Gastroesophageal sphincter (tissue), 4 donors: ENCODE measurements around the gene KCNA3. TPM values are rescaled to one million over a fixed set of nuclear protein-coding genes. Genes with fewer than 3 reads are reported as not detected.

Experiments used
- ATAC-seq: fragments of 150-250 bp; one replicate; pipeline ENCODE4 v1.9.1; 2016; ENCODE audit warnings: mild to moderate bottlenecking, moderate library complexity
- H3K27ac ChIP-seq, 4 donors: fragments of 200-600 bp; sonication (generic) in 3 of 4; 1 replicate in 3 of 4; 2 replicates in 1 of 4; pipeline ENCODE4 v1.5.1; 2016 to 2019
- H3K27me3 ChIP-seq: fragments of 200-600 bp; sonication (generic); one replicate; pipeline ENCODE4 v1.5.1; 2019
- H3K36me3 ChIP-seq, 2 donors: fragments of 200-600 bp; sonication (generic); one replicate each; pipeline ENCODE4 v1.5.1; 2019; ENCODE audit warnings: control low read depth in 1 of 2
- H3K4me1 ChIP-seq, 3 donors: fragments of 200-600 bp; sonication (generic); 1 replicate in 2 of 3; 2 replicates in 1 of 3; pipeline ENCODE4 v1.5.1; 2016 to 2019; ENCODE audit warnings: control low read depth in 2 of 3
- H3K4me3 ChIP-seq, 2 donors: fragments of 200-600 bp; sonication (generic); one replicate each; pipeline ENCODE4 v1.5.1; 2019; ENCODE audit warnings: mild to moderate bottlenecking in 1 of 2, moderate library complexity in 1 of 2
- H3K9me3 ChIP-seq, 3 donors: fragments of 200-600 bp; sonication (generic); one replicate each; pipeline ENCODE4 v1.5.1; 2017 to 2019; ENCODE audit warnings: control low read depth in 2 of 3
- EP300 ChIP-seq: sonication (generic); formaldehyde crosslinking; IDR thresholded peaks from one replicate; pipeline ENCODE4 v1.6.1; 2017; ENCODE audit warnings: antibody characterized with exemption, mild to moderate bottlenecking
- POLR2A ChIP-seq, 2 donors: fragments of 450-650 bp; IDR thresholded peaks; one replicate each; pipeline ENCODE4 v1.6.1; 2017; ENCODE audit warnings: antibody characterized with exemption in 2 of 2, mild to moderate bottlenecking in 2 of 2, moderate library complexity in 1 of 2
- POLR2AphosphoS5 ChIP-seq: sonication (generic); formaldehyde crosslinking; IDR thresholded peaks from one replicate; pipeline ENCODE4 v1.6.1; 2017; ENCODE audit warnings: antibody characterized with exemption
- WGBS, 2 donors: methylation state at CpG; one replicate each; pipeline ENCODE4 v1.1.5; 2018; ENCODE audit warnings: low coverage in 1 of 2; 5-methylcytosine and 5-hydroxymethylcytosine counted together
- total RNA-seq, 4 donors: library from RNA; depleted of rRNA; stranded (reverse); fragments of >200 nt; gene quantifications; one replicate each; pipeline ENCODE4 v1.1.0, GENCODE V29; 2016
- TF ChIP-seq, protein P1 (sequence below), 4 experiments: fragments of 200-600 bp in 2 of 4; fragments of 450-650 bp in 2 of 4; sonication (generic) in 1 of 4; IDR thresholded peaks; one replicate each; pipeline ENCODE4 v1.5.1; 2017 to 2019; ENCODE audit warnings: antibody characterized with exemption in 4 of 4, mild to moderate bottlenecking in 2 of 4, moderate library complexity in 2 of 4

The KCNA3 gene
- total RNA-seq, 4 donors from 2014 or later = 0.31 to 1.9 (median 0.49) TPM

DNA sequence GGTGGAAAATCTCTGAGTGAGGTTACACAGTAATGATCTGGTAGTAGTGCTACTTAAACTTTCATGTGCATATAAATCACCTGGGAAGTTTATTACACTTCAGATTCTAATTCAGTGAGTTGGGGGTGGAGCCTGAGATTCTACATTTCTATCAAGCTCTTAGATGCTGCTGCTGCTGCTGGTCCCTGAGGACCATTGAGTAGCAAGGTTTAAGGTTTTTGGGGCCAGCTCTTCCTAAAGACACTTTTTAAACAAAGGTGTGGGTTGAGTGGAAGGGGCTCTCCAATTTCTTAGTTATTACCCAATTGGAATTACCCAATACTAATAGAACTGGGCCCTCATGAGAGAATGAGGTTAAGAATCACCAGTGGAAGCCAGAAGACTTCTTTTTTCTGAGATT is 29.5 kb downstream of the KCNA3 start:
- no peak overlapping the region for H3K4me3 ChIP-seq
- no peaks in the 10 kb centered on the region for H3K36me3 ChIP-seq
- no peaks in the 10 kb centered on the region for H3K9me3 ChIP-seq
- H3K4me1 ChIP-seq = peaks cover 0 to 24% (median 7%) of the 10 kb centered on the region in 3 donors
- TF ChIP-seq, protein P1, sequence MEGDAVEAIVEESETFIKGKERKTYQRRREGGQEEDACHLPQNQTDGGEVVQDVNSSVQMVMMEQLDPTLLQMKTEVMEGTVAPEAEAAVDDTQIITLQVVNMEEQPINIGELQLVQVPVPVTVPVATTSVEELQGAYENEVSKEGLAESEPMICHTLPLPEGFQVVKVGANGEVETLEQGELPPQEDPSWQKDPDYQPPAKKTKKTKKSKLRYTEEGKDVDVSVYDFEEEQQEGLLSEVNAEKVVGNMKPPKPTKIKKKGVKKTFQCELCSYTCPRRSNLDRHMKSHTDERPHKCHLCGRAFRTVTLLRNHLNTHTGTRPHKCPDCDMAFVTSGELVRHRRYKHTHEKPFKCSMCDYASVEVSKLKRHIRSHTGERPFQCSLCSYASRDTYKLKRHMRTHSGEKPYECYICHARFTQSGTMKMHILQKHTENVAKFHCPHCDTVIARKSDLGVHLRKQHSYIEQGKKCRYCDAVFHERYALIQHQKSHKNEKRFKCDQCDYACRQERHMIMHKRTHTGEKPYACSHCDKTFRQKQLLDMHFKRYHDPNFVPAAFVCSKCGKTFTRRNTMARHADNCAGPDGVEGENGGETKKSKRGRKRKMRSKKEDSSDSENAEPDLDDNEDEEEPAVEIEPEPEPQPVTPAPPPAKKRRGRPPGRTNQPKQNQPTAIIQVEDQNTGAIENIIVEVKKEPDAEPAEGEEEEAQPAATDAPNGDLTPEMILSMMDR (IDR thresholded peaks at IDR 0.05) = no peak
- no peak for TF ChIP-seq POLR2AphosphoS5
- TF ChIP-seq POLR2A (IDR thresholded peaks at IDR 0.05) = no peak
- no peak for TF ChIP-seq EP300
- no peak overlapping the region for H3K27ac ChIP-seq
- peak; percentile 14 for ATAC-seq
- peaks cover 9% of the 10 kb centered on the region for H3K27me3 ChIP-seq

DNA sequence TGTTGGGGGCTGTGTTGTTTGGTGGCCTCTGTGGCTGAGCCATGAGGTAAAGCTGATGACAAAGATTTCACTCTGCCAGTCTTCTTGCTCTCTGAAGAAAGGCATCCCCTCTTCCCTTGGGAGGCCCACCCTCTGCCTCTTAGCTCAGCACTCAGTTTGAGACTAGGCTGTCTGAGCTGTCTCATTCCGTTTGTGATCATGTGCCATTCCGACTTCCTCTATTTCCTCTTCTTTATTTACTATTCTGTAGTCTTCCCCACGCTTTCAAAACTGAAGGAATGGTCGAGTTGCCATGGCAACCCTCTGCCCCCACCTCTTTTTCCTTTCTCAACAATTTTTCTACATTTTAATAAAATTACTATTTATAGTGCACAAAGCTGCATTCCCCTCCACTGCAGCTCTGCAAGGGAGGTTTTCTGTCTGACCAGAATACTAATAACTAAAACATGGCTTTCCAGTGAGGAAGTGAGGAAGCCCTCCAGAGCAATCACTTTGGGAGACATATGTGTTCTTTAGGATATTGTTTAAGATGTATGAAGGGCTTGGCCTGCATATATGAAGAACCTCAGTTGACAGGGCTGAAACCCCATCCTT is 30.8 kb downstream of the KCNA3 start:
- no peak for ATAC-seq
- Histone ChIP-seq H3K27me3 (peaks cover 9% of the 10 kb centered on the region), H3K4me1 (peaks cover 0 to 24% (median 7%) of the 10 kb centered on the region in 3 donors), H3K27ac (no peak overlapping the region), H3K9me3 (no peaks in the 10 kb centered on the region), H3K36me3 (no peaks in the 10 kb centered on the region), H3K4me3 (no peak overlapping the region)
- 27 to 37% methylated on average over 4 of the region's 4 CpGs for WGBS, 2 donors
- TF ChIP-seq, protein P1 (IDR thresholded peaks at IDR 0.05) = no peak
- TF ChIP-seq EP300 (no peak), POLR2AphosphoS5 (no peak), POLR2A (IDR thresholded peaks at IDR 0.05) (no peak)

DNA sequence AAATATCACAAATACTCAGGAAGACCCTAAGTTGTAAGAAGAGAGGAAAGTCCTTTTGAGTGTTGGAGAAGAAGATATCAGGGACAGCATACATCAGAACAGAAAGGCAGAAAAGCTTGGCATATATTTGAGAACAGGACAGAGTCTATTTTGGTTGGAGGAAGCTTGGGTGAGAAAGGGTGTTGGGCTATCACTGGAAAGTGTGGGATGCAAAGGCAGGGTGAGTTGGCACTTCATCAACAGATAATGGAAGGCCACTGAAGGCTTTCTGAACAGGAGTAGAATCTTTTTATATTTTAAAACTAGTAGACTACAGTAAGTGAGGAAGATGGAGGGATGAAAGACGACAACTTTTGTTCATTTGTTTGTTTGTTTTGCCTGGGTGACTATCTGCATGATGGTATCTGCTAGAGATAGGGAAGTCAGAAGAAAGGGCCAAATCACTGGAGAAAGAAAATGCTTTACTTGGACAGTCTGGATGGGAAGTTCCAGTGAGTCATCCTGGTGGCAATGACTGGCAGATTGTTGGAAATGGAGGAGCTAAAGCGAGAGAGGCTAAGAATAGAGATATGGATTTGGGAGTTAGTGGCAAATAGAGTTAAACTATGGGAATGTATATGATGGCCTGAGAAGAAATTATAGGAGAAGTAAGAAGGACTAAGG is 34.9 kb downstream of the KCNA3 start:
- Histone ChIP-seq H3K36me3 (no peaks in the 10 kb centered on the region), H3K4me3 (no peak overlapping the region), H3K27ac (no peak overlapping the region), H3K4me1 (peaks cover 0 to 5% (median under 1%) of the 10 kb centered on the region in 3 donors), H3K9me3 (no peaks in the 10 kb centered on the region), H3K27me3 (peaks cover 6% of the 10 kb centered on the region)
- no peak for ATAC-seq
- WGBS, 2 donors = 24 to 32% methylated on average over 2 of the region's 2 CpGs
- TF ChIP-seq EP300 (no peak), POLR2A (IDR thresholded peaks at IDR 0.05) (no peak)
- TF ChIP-seq, protein P1 (IDR thresholded peaks at IDR 0.05) = no peak

DNA sequence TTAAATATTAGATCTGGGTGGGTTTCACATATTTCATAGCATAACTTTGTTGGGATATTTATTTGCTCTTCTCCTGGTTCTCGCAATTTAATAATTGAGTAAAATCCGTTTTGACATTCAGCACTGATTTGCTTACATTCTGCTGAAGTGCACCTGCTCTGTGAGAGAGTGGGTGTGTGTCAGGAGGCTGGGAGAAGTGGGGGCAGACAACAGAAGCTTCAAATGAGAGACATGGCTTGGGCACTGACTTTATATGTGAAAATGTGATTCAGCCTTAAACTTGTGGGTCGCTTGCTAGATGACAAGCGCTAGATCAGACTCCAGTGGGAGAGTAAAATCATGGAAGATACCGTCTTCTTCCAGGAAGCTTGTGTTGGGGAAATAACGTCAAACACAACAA is 36.2 kb downstream of the KCNA3 start:
- no peak for TF ChIP-seq POLR2AphosphoS5
- TF ChIP-seq, protein P1 (IDR thresholded peaks at IDR 0.05) = no peak
- no peak for TF ChIP-seq POLR2A (IDR thresholded peaks at IDR 0.05)
- no peak for TF ChIP-seq EP300
- Histone ChIP-seq H3K4me1 (peaks cover 0 to 18% (median 10%) of the 10 kb centered on the region in 3 donors), H3K9me3 (no peaks in the 10 kb centered on the region), H3K4me3 (no peak overlapping the region), H3K27ac (no peak overlapping the region), H3K36me3 (no peaks in the 10 kb centered on the region), H3K27me3 (peaks cover 6% of the 10 kb centered on the region)
- no peak for ATAC-seq
- whole genome bisulfite sequencing, 2 donors = 77 to 89% methylated on average over 4 of the region's 6 CpGs

DNA sequence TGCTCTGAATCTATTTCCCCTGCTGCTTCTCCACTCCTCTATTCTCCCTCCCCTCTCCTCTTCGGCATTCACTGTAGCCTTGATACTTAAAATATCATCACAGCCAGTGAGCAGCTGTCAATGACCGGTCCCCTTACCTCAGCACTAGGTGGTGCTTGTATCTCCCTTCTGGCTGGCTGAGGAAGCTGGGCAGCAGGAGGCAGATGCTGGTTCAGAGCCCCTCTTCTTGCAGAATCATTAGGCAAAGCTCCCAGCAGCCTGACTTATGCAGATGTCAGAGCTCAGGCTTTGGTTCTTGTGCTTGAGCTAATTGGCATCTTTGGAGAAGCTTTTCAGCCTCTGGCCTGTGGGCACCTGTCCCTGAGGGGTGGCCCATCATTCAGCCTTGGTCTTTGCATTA is 36.7 kb downstream of the KCNA3 start:
- TF ChIP-seq EP300 (no peak), POLR2AphosphoS5 (no peak), POLR2A (IDR thresholded peaks at IDR 0.05) (no peak)
- TF ChIP-seq, protein P1 (IDR thresholded peaks at IDR 0.05) = no peak
- Histone ChIP-seq H3K9me3 (no peaks in the 10 kb centered on the region), H3K4me3 (no peak overlapping the region), H3K4me1 (peaks cover 0 to 19% (median 10%) of the 10 kb centered on the region in 3 donors), H3K36me3 (no peaks in the 10 kb centered on the region), H3K27ac (no peak overlapping the region), H3K27me3 (peaks cover 6% of the 10 kb centered on the region)
- no peak for ATAC-seq
- WGBS, 2 donors = 47 to 100% methylated on average over 1 to 2 of the region's 2 CpGs
